ENCODE data around the gene CHCHD6. TPM values are rescaled to one million over a fixed set of nuclear protein-coding genes. Genes with fewer than 3 reads are reported as not detected.
A peak's percentile ranks its signal among the peaks of the same experiment; 100 is the strongest.

Gene CHCHD6
- total RNA-seq, 1 experiment from 2014 or later: 29.6 TPM

DNA sequence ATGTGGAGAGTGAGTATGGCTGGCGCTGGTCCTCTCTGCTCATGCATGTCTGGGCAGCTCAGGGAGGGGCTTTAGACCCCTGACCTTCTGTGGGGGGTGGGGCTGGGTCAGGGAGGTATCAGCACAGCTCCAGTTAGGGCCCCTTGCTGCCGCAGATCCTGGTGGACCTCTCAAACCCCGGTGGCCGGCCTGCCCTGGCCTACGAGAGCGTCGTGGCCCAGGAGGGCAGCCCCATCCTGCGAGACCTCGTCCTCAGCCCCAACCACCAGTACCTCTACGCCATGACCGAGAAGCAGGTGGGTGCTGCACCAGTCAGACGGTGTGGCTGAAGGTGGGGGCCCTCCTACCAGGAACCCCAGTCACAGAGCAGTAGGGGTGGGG is 299.1 kb downstream of the CHCHD6 start:
- ChIA-PET POLR2A (no interaction called here), CTCF (interaction anchor here (0.6 to 2.3 kb wide), 4 partner anchors 249 to 318 kb away, joined by 3 to 11 read pairs (median 3); no protein-coding TSS in a partner anchor)
- TF ChIP-seq, protein P1, sequence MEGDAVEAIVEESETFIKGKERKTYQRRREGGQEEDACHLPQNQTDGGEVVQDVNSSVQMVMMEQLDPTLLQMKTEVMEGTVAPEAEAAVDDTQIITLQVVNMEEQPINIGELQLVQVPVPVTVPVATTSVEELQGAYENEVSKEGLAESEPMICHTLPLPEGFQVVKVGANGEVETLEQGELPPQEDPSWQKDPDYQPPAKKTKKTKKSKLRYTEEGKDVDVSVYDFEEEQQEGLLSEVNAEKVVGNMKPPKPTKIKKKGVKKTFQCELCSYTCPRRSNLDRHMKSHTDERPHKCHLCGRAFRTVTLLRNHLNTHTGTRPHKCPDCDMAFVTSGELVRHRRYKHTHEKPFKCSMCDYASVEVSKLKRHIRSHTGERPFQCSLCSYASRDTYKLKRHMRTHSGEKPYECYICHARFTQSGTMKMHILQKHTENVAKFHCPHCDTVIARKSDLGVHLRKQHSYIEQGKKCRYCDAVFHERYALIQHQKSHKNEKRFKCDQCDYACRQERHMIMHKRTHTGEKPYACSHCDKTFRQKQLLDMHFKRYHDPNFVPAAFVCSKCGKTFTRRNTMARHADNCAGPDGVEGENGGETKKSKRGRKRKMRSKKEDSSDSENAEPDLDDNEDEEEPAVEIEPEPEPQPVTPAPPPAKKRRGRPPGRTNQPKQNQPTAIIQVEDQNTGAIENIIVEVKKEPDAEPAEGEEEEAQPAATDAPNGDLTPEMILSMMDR (IDR thresholded peaks at IDR 0.05; ENCODE audit: unreplicated experiment): no peak
- DNase-seq (ENCODE audit: unreplicated experiment): no peak
- H3K4me3 Mint-ChIP-seq (ENCODE audit: unreplicated experiment): no peak overlapping the region
- intact Hi-C loops (cut with micrococcal nuclease): loop anchor here (2.0 kb wide), 1 partner anchor 452 kb away; no protein-coding TSS in a partner anchor
- peaks cover 22% of the 10 kb centered on the region for H3K36me3 Mint-ChIP-seq (ENCODE audit: insufficient read depth, unreplicated experiment)
- peak overlapping the region; percentile 94 for H3K27ac Mint-ChIP-seq (ENCODE audit: low read depth, unreplicated experiment)
- H3K9me3 Mint-ChIP-seq (ENCODE audit: unreplicated experiment): no peaks in the 10 kb centered on the region
- H3K4me1 Mint-ChIP-seq (ENCODE audit: insufficient read depth, unreplicated experiment): peaks cover 23% of the 10 kb centered on the region
- BruUV-seq (replicated peaks): no TSS peak
- no peaks in the 10 kb centered on the region for H3K27me3 Mint-ChIP-seq (ENCODE audit: insufficient read depth, unreplicated experiment)

DNA sequence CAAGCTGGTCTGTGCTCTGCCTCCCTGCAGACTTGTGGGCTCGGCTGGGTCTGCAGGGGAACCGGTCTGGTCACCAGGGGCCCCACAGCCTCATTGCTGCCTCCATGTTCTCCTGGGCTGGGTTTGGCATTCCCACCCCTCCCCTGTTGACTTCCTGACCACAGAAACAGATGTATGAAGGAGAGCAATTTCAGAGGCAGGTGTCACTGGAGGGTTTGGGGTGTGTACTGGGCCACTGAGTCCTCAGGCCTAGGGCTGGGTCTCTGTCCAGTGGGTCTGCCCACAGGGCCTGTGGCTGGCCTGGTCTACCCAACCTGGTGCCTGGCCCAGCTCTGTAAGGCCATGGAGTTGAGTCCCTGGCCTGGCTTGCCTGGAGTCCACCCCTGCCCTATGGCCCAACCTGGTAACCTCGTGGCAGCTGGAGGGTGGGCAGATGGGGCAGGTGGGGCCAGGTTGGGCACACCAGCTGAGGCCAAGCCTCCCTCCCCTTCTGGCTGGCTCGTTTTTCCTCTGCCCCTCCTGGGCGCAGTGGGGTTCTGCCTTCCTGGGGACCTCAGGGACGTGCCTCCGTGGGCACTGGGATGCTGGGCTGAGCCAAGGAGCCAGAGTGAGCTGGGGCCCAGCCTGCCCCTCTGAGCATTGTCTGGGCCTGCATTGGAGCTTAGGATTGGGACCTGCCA is 299.7 kb downstream of the CHCHD6 start:
- H3K9me3 Mint-ChIP-seq (ENCODE audit: unreplicated experiment): no peaks in the 10 kb centered on the region
- TF ChIP-seq, protein P1 (IDR thresholded peaks at IDR 0.05; ENCODE audit: unreplicated experiment): no peak
- peak overlapping the region; percentile 50 for H3K27ac Mint-ChIP-seq (ENCODE audit: low read depth, unreplicated experiment)
- intact Hi-C loops (cut with micrococcal nuclease): loop anchor here (2.0 kb wide), 1 partner anchor 451 kb away; no protein-coding TSS in a partner anchor
- BruUV-seq (replicated peaks): no TSS peak
- H3K4me1 Mint-ChIP-seq (ENCODE audit: insufficient read depth, unreplicated experiment): peaks cover 23% of the 10 kb centered on the region
- no peak for DNase-seq (ENCODE audit: unreplicated experiment)
- H3K36me3 Mint-ChIP-seq (ENCODE audit: insufficient read depth, unreplicated experiment): peaks cover 22% of the 10 kb centered on the region
- no peak overlapping the region for H3K4me3 Mint-ChIP-seq (ENCODE audit: unreplicated experiment)
- H3K27me3 Mint-ChIP-seq (ENCODE audit: insufficient read depth, unreplicated experiment): no peaks in the 10 kb centered on the region
- CTCF ChIA-PET: interaction anchor here (0.6 to 1.1 kb wide), 4 partner anchors 21 to 317 kb away, joined by 3 read pairs; partner anchors contain the start of gene PLXNA1
- POLR2A ChIA-PET: no interaction called here

DNA sequence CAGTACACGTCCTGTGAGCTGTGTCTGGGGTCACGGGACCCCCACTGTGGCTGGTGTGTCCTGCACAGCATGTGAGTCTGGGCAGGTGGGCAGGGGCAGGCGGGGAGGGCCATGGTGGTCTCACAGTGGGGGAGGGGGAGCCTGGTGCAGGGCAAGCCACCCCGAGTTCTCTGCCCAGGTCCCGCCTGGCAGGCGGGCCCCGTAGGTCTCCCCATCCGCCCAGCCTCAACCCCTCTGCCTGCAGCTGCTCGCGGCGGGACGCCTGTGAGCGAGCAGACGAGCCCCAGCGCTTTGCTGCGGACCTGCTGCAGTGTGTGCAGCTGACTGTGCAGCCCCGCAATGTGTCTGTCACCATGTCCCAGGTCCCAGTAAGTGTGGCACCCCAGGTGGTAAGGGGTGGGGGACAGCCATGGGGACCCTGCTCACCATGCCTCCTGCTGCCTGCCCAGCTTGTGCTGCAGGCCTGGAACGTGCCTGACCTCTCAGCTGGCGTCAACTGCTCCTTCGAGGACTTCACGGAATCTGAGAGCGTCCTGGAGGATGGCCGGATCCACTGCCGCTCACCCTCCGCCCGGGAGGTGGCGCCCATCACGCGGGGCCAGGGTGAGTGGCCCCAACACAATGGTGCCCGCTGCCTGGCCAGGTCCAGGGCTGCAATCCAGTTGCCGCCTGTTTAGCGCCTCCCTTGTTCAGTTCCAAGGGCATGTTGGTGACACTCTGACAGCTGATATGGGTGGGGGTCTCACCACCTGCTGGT is 300.8 kb downstream of the CHCHD6 start:
- Mint-ChIP-seq H3K4me1 (ENCODE audit: insufficient read depth, unreplicated experiment) (peaks cover 23% of the 10 kb centered on the region), H3K27ac (ENCODE audit: low read depth, unreplicated experiment) (peak overlapping the region; percentile 50), H3K4me3 (ENCODE audit: unreplicated experiment) (no peak overlapping the region), H3K27me3 (ENCODE audit: insufficient read depth, unreplicated experiment) (no peaks in the 10 kb centered on the region), H3K9me3 (ENCODE audit: unreplicated experiment) (no peaks in the 10 kb centered on the region), H3K36me3 (ENCODE audit: insufficient read depth, unreplicated experiment) (peaks cover 23% of the 10 kb centered on the region)
- TF ChIP-seq, protein P1 (IDR thresholded peaks at IDR 0.05; ENCODE audit: unreplicated experiment): no peak
- DNase-seq (ENCODE audit: unreplicated experiment): no peak
- BruUV-seq (replicated peaks): no TSS peak
- ChIA-PET POLR2A (no interaction called here), CTCF (interaction anchor here (0.6 to 1.1 kb wide), 4 partner anchors 9 to 309 kb away, joined by 3 to 4 read pairs (median 4); partner anchors contain the start of gene PLXNA1)
- intact Hi-C loops (cut with micrococcal nuclease): no loop called here

DNA sequence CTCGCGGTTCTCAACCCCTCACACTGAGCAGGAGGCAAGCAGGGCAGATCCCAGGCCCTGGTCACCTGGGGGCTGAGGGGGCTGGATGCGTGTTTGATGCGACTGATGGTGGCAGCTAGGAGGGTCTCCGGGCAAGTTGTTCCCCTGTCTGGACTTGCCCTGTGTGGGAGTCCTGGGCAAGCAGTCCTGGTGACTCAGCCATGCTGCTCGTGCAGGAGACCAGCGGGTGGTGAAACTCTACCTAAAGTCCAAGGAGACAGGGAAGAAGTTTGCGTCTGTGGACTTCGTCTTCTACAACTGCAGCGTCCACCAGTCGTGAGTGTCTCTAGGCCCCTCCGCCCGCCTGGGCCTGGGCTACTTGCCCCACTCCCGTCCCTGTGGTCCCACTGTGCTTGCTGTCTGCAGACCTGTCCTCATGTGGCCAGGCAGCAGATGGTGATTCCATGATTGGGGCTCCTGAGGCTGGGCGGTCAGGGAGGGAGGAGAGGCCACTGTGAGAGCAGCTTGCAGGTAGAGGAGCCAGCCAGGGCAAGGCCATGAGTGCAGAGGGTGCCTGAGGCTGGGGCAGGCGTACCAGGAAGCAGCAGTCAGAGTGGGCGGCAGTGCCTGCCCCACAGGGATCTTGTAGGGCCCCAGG is 301.9 kb downstream of the CHCHD6 start:
- BruUV-seq (replicated peaks): no TSS peak
- Mint-ChIP-seq H3K9me3 (ENCODE audit: unreplicated experiment) (no peaks in the 10 kb centered on the region), H3K36me3 (ENCODE audit: insufficient read depth, unreplicated experiment) (peaks cover 28% of the 10 kb centered on the region), H3K4me1 (ENCODE audit: insufficient read depth, unreplicated experiment) (peaks cover 23% of the 10 kb centered on the region), H3K27ac (ENCODE audit: low read depth, unreplicated experiment) (no peak overlapping the region), H3K4me3 (ENCODE audit: unreplicated experiment) (no peak overlapping the region), H3K27me3 (ENCODE audit: insufficient read depth, unreplicated experiment) (no peaks in the 10 kb centered on the region)
- peak; percentile 81 for DNase-seq (ENCODE audit: unreplicated experiment)
- intact Hi-C loops (cut with micrococcal nuclease): no loop called here
- TF ChIP-seq, protein P1 (IDR thresholded peaks at IDR 0.05; ENCODE audit: unreplicated experiment): no peak
- POLR2A ChIA-PET: interaction anchor here (0.6 to 0.9 kb wide), 2 partner anchors 451 to 515 kb away, joined by 3 to 4 read pairs; no protein-coding TSS in a partner anchor
- CTCF ChIA-PET: interaction anchor here (0.8 to 1.5 kb wide), 3 partner anchors 29 to 254 kb away, joined by 3 to 5 read pairs (median 3); no protein-coding TSS in a partner anchor
